ENCODE data around the gene TLCD3A.

- TF ChIP-seq L3MBTL2 (conservative IDR thresholded peaks at IDR 0.05), result no peak
- no peak for TF ChIP-seq HDGF (IDR thresholded peaks at IDR 0.05; ENCODE audit: borderline replicate concordance)
- no peak for TF ChIP-seq TARDBP (IDR thresholded peaks at IDR 0.05)
- no peak for TF ChIP-seq FOXM1 (IDR thresholded peaks at IDR 0.05; ENCODE audit: borderline replicate concordance)
- TF ChIP-seq NFRKB (IDR thresholded peaks at IDR 0.05), result no peak
- TF ChIP-seq ZNF384 (IDR thresholded peaks at IDR 0.05), result no peak
Observed at GRCh38 chr17:731644-732066, 741 bp upstream of the TLCD3A start.

All from HEK293T (cell line).